Stimulated activated CD4-positive, alpha-beta T cell treated with anti-CD3 and anti-CD28 coated beads, TNF-alpha, amount 100 ng/mL, for 4 hours (primary cell): ENCODE measurements around the gene GREB1.

Experiments
- DNase-seq, 3 experiments: peaks; one replicate each; pipeline ENCODE4 v3.0.0-alpha.2; 2020; ENCODE audit warnings: low read depth in 3 of 3

The GREB1 gene

GRCh38 chr2:11680901-11681721 is 147.3 kb downstream of the GREB1 start:
- no peak for DNase-seq

- peak; percentile 16 to 32 (median 18) for DNase-seq
Observed at GRCh38 chr2:11681722-11682589, 148.1 kb downstream of the GREB1 start.

- no peak for DNase-seq
Observed at GRCh38 chr2:11682590-11682915, 148.7 kb downstream of the GREB1 start.

- DNase-seq, result no peak
Observed at GRCh38 chr2:11683476-11683875, 149.6 kb downstream of the GREB1 start.

- DNase-seq, result no peak
Observed at GRCh38 chr2:11683966-11684365, 150.1 kb downstream of the GREB1 start.

GRCh38 chr2:11684894-11685460 is 151.1 kb downstream of the GREB1 start:
- DNase-seq, result no peak

- DNase-seq, result no peak
Observed at GRCh38 chr2:11685906-11686470, 152.1 kb downstream of the GREB1 start.

GRCh38 chr2:11687736-11688135 is 153.9 kb downstream of the GREB1 start:
- no peak for DNase-seq

GRCh38 chr2:11688222-11689069 is 154.6 kb downstream of the GREB1 start:
- DNase-seq, result peak; percentile 63 to 74 (median 66)

GRCh38 chr2:11691076-11691660 is 157.3 kb downstream of the GREB1 start:
- DNase-seq, result no peak
